ENCODE data around the gene MASP2.

DNA sequence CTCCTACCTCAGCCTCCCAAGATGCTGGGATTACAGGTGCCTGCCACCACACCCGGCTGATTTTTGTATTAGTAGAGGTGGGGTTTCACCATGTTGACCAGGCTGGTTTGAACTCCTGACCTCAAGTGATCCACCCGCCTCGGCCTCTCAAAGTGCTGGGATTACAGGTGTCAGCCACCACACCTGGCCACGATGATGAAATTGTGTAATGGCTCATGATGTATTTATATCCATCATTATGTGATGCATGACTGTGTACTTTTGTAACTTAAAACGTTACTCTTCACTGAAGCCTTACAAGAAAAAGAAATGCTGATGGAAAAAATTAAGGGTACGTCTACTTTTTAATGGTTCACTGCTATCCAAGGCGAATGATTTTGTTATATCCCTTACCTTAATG lies 27.1 kb downstream of the MASP2 start:
- TF ChIP-seq, protein P1, sequence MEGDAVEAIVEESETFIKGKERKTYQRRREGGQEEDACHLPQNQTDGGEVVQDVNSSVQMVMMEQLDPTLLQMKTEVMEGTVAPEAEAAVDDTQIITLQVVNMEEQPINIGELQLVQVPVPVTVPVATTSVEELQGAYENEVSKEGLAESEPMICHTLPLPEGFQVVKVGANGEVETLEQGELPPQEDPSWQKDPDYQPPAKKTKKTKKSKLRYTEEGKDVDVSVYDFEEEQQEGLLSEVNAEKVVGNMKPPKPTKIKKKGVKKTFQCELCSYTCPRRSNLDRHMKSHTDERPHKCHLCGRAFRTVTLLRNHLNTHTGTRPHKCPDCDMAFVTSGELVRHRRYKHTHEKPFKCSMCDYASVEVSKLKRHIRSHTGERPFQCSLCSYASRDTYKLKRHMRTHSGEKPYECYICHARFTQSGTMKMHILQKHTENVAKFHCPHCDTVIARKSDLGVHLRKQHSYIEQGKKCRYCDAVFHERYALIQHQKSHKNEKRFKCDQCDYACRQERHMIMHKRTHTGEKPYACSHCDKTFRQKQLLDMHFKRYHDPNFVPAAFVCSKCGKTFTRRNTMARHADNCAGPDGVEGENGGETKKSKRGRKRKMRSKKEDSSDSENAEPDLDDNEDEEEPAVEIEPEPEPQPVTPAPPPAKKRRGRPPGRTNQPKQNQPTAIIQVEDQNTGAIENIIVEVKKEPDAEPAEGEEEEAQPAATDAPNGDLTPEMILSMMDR (IDR thresholded peaks at IDR 0.05), result no peak
- TF ChIP-seq POLR2A (IDR thresholded peaks at IDR 0.05), result no peak

Measured in esophagus squamous epithelium (tissue), 4 donors.